HG03039 (cell line): ENCODE measurements around the gene SERTAD3.
"Not testable (repeated sequence)": the region's sequence is repeated elsewhere in the genome, so short reads cannot be mapped to it uniquely, and the experiment has no call there.

Experiments used
- ATAC-seq: cut with Tn5 transposase; IDR thresholded peaks from one replicate; pipeline ENCODE4 v1.9.1; 2021; ENCODE audit warnings: mild to moderate bottlenecking, moderate library complexity; ENCODE audit not compliant: unreplicated experiment

The SERTAD3 gene

GRCh38 chr19:40444000-40444824, at the start of gene SERTAD3:
Gene SERTAD3, minus strand, starts transcription at chr19:40444335. Its CDS starts 2,255 bp downstream, at chr19:40442080.
- peak; percentile 57 for ATAC-seq

- ATAC-seq: no peak
Observed at GRCh38 chr19:40493778-40494177, 49.6 kb upstream of the SERTAD3 start.

- no peak for ATAC-seq
Observed at GRCh38 chr19:40492274-40492673, 48.1 kb upstream of the SERTAD3 start.

GRCh38 chr19:40489882-40490230, 45.7 kb upstream of the SERTAD3 start:
- ATAC-seq: no peak

GRCh38 chr19:40486017-40486416, 41.9 kb upstream of the SERTAD3 start:
- ATAC-seq: no peak

- not testable (repeated sequence) for ATAC-seq
Observed at GRCh38 chr19:40475878-40476644, 31.9 kb upstream of the SERTAD3 start.

- no peak for ATAC-seq
Observed at GRCh38 chr19:40474737-40475136, 30.6 kb upstream of the SERTAD3 start.

- ATAC-seq: no peak
Observed at GRCh38 chr19:40472516-40472915, 28.4 kb upstream of the SERTAD3 start.

- ATAC-seq: no peak
Observed at GRCh38 chr19:40471111-40471510, 27.0 kb upstream of the SERTAD3 start.

- no peak for ATAC-seq
Observed at GRCh38 chr19:40469011-40469410, 24.9 kb upstream of the SERTAD3 start.

- ATAC-seq: no peak
Observed at GRCh38 chr19:40466985-40467734, 23.0 kb upstream of the SERTAD3 start, which contains the start of gene SPTBN4. Gene SPTBN4, plus strand, starts transcription at chr19:40467001. Its CDS starts 5,621 bp downstream, at chr19:40472622.

GRCh38 chr19:40466219-40466984, 22.3 kb upstream of the SERTAD3 start:
- no peak for ATAC-seq

- peak; percentile 77 for ATAC-seq
Observed at GRCh38 chr19:40465557-40466218, 21.6 kb upstream of the SERTAD3 start, which contains the start of gene BLVRB. Gene BLVRB, minus strand, starts transcription at chr19:40465745. Its CDS starts 57 bp downstream, at chr19:40465688.

- ATAC-seq: no peak
Observed at GRCh38 chr19:40465025-40465556, 21.0 kb upstream of the SERTAD3 start.

- ATAC-seq: no peak
Observed at GRCh38 chr19:40464059-40465024, 20.2 kb upstream of the SERTAD3 start.

GRCh38 chr19:40463587-40464037, 19.5 kb upstream of the SERTAD3 start:
- ATAC-seq: not testable (repeated sequence)

- no peak for ATAC-seq
Observed at GRCh38 chr19:40461669-40462221, 17.6 kb upstream of the SERTAD3 start.

- no peak for ATAC-seq
Observed at GRCh38 chr19:40460185-40460584, 16.1 kb upstream of the SERTAD3 start.
